K562 (cell line): Measurements from ENCODE around the gene KMT2C. TPM values are rescaled to one million over a fixed set of nuclear protein-coding genes. Genes with fewer than 3 reads are reported as not detected.
"Not testable (repeated sequence)": the region's sequence is repeated elsewhere in the genome, so short reads cannot be mapped to it uniquely, and the experiment has no call there.

Source experiments
- ATAC-seq: fragments of 200-7000 bp; cut with Tn5 transposase; 3 replicates; pipeline ENCODE4 v1.9.1; 2020; ENCODE audit warnings: moderate library complexity
- BruUV-seq: library from RNA; stranded (reverse); fragments of 400-500 nt; replicated peaks from 2 replicates; lab custom pipeline; 2021; lab: Mats Ljungman, UMichigan
- CTCF ChIA-PET: fragments of 300-600 bp; formaldehyde crosslinking; extraction: SDS; loops from one replicate; lab custom pipeline; 2021; ENCODE audit warnings: low intra/inter-chr PET ratio; lab: Yijun Ruan, JAX
- POLR2A ChIA-PET: fragments of 300-600, 350-650 bp; sonication (Branson Sonifier 250); formaldehyde crosslinking; extraction: SDS; loops from one replicate; lab custom pipeline; 2021; ENCODE audit warnings: antibody characterized with exemption, inconsistent platforms; lab: Yijun Ruan, JAX
- DNase-seq, 4 experiments: peaks; one replicate each; pipeline versions ENCODE4 v3.0.0 to v3.0.0-alpha.2; 2011 to 2018; ENCODE audit warnings: low spot score in 3 of 4, mixed read lengths in 3 of 4; ENCODE audit errors: extremely low read depth in 1 of 4
- FAIRE-seq: peaks from 2 replicates; lab custom pipeline; 2011; peaks lifted over from hg19 to GRCh38; lab: Jason Lieb, UNC
- H2AFZ ChIP-seq: 2 replicates; pipeline ENCODE4 v1.6.0; 2011; ENCODE audit warnings: low read depth, low read length, control low read depth, inconsistent platforms
- H3K27ac ChIP-seq: fragments of 200-600 bp; 3 replicates; pipeline ENCODE4 v1.8.0; 2011; ENCODE audit warnings: low read depth, mild to moderate bottlenecking, control low read depth, inconsistent platforms, low read length, moderate library complexity, mixed read lengths; ENCODE audit errors: extremely low read depth
- H3K27me3 ChIP-seq, 2 experiments: fragments of 300-600 bp in 1 of 2; 2 replicates in 1 of 2; 3 replicates in 1 of 2; pipeline versions ENCODE4 v1.6.0 to v1.8.0; 2011; ENCODE audit warnings: inconsistent platforms in 2 of 2, low read length in 2 of 2, mild to moderate bottlenecking in 1 of 2, mixed read lengths in 1 of 2, moderate library complexity in 1 of 2; ENCODE audit not compliant: control insufficient read depth in 2 of 2, insufficient read depth in 2 of 2
- H3K36me3 ChIP-seq: fragments of 300-600 bp; 3 replicates; pipeline ENCODE4 v1.8.0; 2011; ENCODE audit warnings: mild to moderate bottlenecking, low read length, inconsistent platforms; ENCODE audit not compliant: control insufficient read depth, insufficient read depth
- H3K4me1 ChIP-seq, 2 experiments: fragments of 200-600 bp in 1 of 2; replicated peaks in 1 of 2; 2 replicates in 1 of 2; 3 replicates in 1 of 2; pipeline versions ENCODE4 v1.5.1 to v1.8.0; 2011; ENCODE audit warnings: inconsistent platforms in 2 of 2, low read length in 2 of 2, mild to moderate bottlenecking in 1 of 2, mixed read lengths in 1 of 2, moderate library complexity in 1 of 2; ENCODE audit not compliant: control insufficient read depth in 2 of 2, insufficient read depth in 2 of 2
- H3K4me2 ChIP-seq: 2 replicates; pipeline ENCODE4 v1.6.1; 2011; ENCODE audit warnings: low read length, control low read depth, inconsistent platforms, mixed read lengths; ENCODE audit not compliant: insufficient read depth
- H3K4me3 ChIP-seq: fragments of 200-600 bp; sonication (generic), shearing (Covaris generic); 2 replicates; pipeline ENCODE4 v1.5.1; 2016; ENCODE audit warnings: control low read depth, inconsistent platforms
- H3K79me2 ChIP-seq: fragments of 200-600 bp; 3 replicates; pipeline ENCODE4 v1.8.0; 2011; ENCODE audit warnings: low read length, inconsistent platforms; ENCODE audit not compliant: control insufficient read depth, insufficient read depth
- H3K9ac ChIP-seq, 2 experiments: 2 replicates each; pipeline versions ENCODE4 v1.6.0 to v1.6.1; 2011; ENCODE audit warnings: low read depth in 2 of 2, low read length in 2 of 2, control low read depth in 1 of 2, inconsistent platforms in 1 of 2, mild to moderate bottlenecking in 1 of 2, mixed read lengths in 1 of 2; ENCODE audit not compliant: insufficient read depth in 1 of 2
- H3K9me1 ChIP-seq: one replicate; pipeline ENCODE4 v1.6.0; 2011; ENCODE audit warnings: inconsistent platforms, mild to moderate bottlenecking, low read length, moderate library complexity; ENCODE audit not compliant: control insufficient read depth, insufficient read depth
- H3K9me3 ChIP-seq: replicated peaks from 2 replicates; pipeline ENCODE4 v1.5.1; 2011; ENCODE audit warnings: low read depth, low read length, inconsistent platforms; ENCODE audit not compliant: control insufficient read depth, insufficient read depth
- H4K20me1 ChIP-seq: replicated peaks from 2 replicates; pipeline ENCODE4 v1.6.1; 2011; ENCODE audit warnings: low read length, inconsistent platforms, mixed read lengths; ENCODE audit not compliant: control insufficient read depth, insufficient read depth
- DACH1 ChIP-seq: fragments of 450-650 bp; IDR thresholded peaks from 2 replicates; pipeline ENCODE4 v1.6.1; 2018; ENCODE audit not compliant: partially characterized antibody
- SUPT5H ChIP-seq: fragments of 450-650 bp; IDR thresholded peaks from 2 replicates; pipeline ENCODE4 v1.6.1; 2016
- WGBS: fragments of 100-300 bp; shearing (Covaris generic); methylation state at CpG from one replicate; pipeline ENCODE4 v1.1.6; 2016; ENCODE audit warnings: low coverage, mixed read lengths; ENCODE audit not compliant: insufficient coverage; ENCODE audit errors: missing lambda C conversion rate; 5-methylcytosine and 5-hydroxymethylcytosine counted together
- in situ Hi-C: fragments of 300-500 bp; cut with MboI; formaldehyde crosslinking; loops from 4 replicates; pipeline ENCODE4 v1.15.0; 2018; ENCODE audit warnings: inconsistent platforms, mixed read lengths
- intact Hi-C: fragments of 100-400 bp; cut with micrococcal nuclease; formaldehyde crosslinking; loops from 2 replicates; pipeline ENCODE4 v1.14.2; 2022
- polyA plus RNA-seq, 8 experiments: library from polyadenylated mRNA; depleted of rRNA in 4 of 8; stranded (reverse) in 5 of 8; unstranded in 3 of 8; fragments of >200 nt; fragmentation: Nextera tagmentation in 2 of 8; fragmentation: Illumina TruSeq in 1 of 8; extraction: Ambion mirVana in 2 of 8; extraction: Trizol in 1 of 8; gene quantifications; 2 replicates each; pipeline versions ENCODE4 v1.2.1 to v1.2.3, GENCODE V29; 2011 to 2014; ENCODE audit warnings: inconsistent platforms in 1 of 8, missing spikeins in 1 of 8
- total RNA-seq, 7 experiments: library from RNA; depleted of rRNA in 6 of 7; stranded (reverse); fragments of >200 nt in 6 of 7; fragmentation: Illumina TruSeq in 2 of 7; extraction: Trizol in 2 of 7; gene quantifications; 2 replicates each; pipeline versions ENCODE4 v1.2.1 to v1.2.3, GENCODE V29; 2011 to 2021; ENCODE audit warnings: low replicate concordance in 1 of 7

Gene KMT2C
- total and polyA plus RNA-seq, 9 of the 15 experiments (the other 6 are each of a cell fraction or from before 2014, with no cell fraction given) = 4.9 to 67.8 (median 27.1) TPM

DNA sequence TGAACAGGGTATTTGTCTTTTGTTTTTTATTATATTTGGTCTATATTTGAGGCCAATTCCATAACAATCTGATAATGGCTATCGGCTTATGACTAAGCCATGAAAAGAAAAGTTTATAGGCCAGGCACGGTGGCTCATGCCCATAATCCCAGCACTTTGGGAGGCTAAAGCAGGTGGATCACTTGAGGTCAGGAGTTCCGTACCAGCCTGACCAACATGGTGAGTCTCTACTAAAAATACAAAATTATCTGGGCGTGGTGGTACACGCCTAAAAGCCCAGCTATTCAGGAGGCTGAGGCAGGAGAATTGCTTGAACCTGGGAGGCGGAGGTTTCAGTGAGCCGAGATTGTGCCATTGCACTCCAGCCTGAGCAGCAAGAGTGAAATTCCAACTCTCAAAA is 227.0 kb downstream of the KMT2C start:
- in situ Hi-C loops, POLR2A ChIA-PET, H2AFZ ChIP-seq, BruUV-seq, H4K20me1 ChIP-seq, H3K27ac ChIP-seq, intact Hi-C loops, H3K9me1 ChIP-seq, H3K9ac ChIP-seq, H3K4me1 ChIP-seq, H3K79me2 ChIP-seq, ATAC-seq, H3K9me3 ChIP-seq, H3K27me3 ChIP-seq, FAIRE-seq: not testable (repeated sequence)
- CTCF ChIA-PET = interaction anchor here (0.7 kb wide), 1 partner anchor 456 kb away, joined by 3 read pairs; no protein-coding TSS in a partner anchor
- peaks cover 26% of the 10 kb centered on the region; the same call in 1 of the 3 replicates for H3K36me3 ChIP-seq
- WGBS = 89% methylated on average over 7 of the region's 7 CpGs
- 0 out of 2 replicates have a peak, but pooled peaks have one; percentile 23 for TF ChIP-seq SUPT5H
- TF ChIP-seq, all 486 proteins: peak for 1; not testable (repeated sequence) for 485
- not testable (repeated sequence) for H3K4me2 ChIP-seq, DNase-seq, H3K4me3 ChIP-seq

GRCh38 chr7:152204417-152204816 is 231.4 kb downstream of the KMT2C start:
- peak; percentile 95 for TF ChIP-seq DACH1
- H4K20me1 ChIP-seq, H3K4me3 ChIP-seq, H3K9me3 ChIP-seq, H3K27ac ChIP-seq, CTCF ChIA-PET, ATAC-seq, H3K9ac ChIP-seq, FAIRE-seq, H2AFZ ChIP-seq, in situ Hi-C loops, H3K79me2 ChIP-seq, H3K27me3 ChIP-seq, H3K4me1 ChIP-seq, POLR2A ChIA-PET, intact Hi-C loops, BruUV-seq, DNase-seq, H3K4me2 ChIP-seq, H3K9me1 ChIP-seq: not testable (repeated sequence)
- H3K36me3 ChIP-seq = peaks cover 46% of the 10 kb centered on the region
